GM12864 (cell line): ENCODE data around the gene CCNK.

Source experiments
- DNase-seq: peaks from one replicate; pipeline ENCODE4 v3.0.0-alpha.2; 2011; ENCODE audit warnings: low read depth
- H3K4me3 ChIP-seq: 2 replicates; pipeline ENCODE4 v1.5.1; 2011; ENCODE audit warnings: mild to moderate bottlenecking, low read depth, low read length, control low read depth
- CTCF ChIP-seq: IDR thresholded peaks from 2 replicates; pipeline ENCODE4 v1.5.1; 2011; ENCODE audit warnings: low read depth, mild to moderate bottlenecking, moderate library complexity, low read length, control low read depth, inconsistent platforms; ENCODE audit errors: missing control alignments

CCNK gene

GRCh38 chr14:99543985-99544384, 62.8 kb downstream of the CCNK start:
- no peak overlapping the region for H3K4me3 ChIP-seq
- no peak for TF ChIP-seq CTCF
- no peak for DNase-seq

- TF ChIP-seq CTCF = no peak
- DNase-seq = no peak
- no peak overlapping the region for H3K4me3 ChIP-seq
These were observed 63.8 kb downstream of the CCNK start for GRCh38 chr14:99544991-99545390.

- no peak for DNase-seq
- H3K4me3 ChIP-seq = no peak overlapping the region
- TF ChIP-seq CTCF = no peak
These were observed 64.4 kb downstream of the CCNK start for GRCh38 chr14:99545586-99545985.

GRCh38 chr14:99546234-99546879, 65.1 kb downstream of the CCNK start:
- TF ChIP-seq CTCF = no peak
- DNase-seq = no peak
- no peak overlapping the region for H3K4me3 ChIP-seq

- no peak for DNase-seq
- no peak overlapping the region for H3K4me3 ChIP-seq
These were observed 67.0 kb downstream of the CCNK start for GRCh38 chr14:99548255-99548654.

GRCh38 chr14:99548871-99549515, 67.8 kb downstream of the CCNK start:
- TF ChIP-seq CTCF = no peak
- H3K4me3 ChIP-seq = no peak overlapping the region
- no peak for DNase-seq

More at GRCh38 chr14:99548255-99548654, 67.0 kb downstream of the CCNK start:
- no peak for TF ChIP-seq CTCF

GRCh38 chr14:99549684-99550083, 68.5 kb downstream of the CCNK start:
- TF ChIP-seq CTCF = no peak
- H3K4me3 ChIP-seq = no peak overlapping the region
- no peak for DNase-seq
